HG03066 (cell line): ENCODE measurements around the gene N4BP2L1.

Experiments
- ATAC-seq: cut with Tn5 transposase; IDR thresholded peaks from one replicate; pipeline ENCODE4 v1.9.1; 2021; ENCODE audit warnings: low read depth; ENCODE audit not compliant: unreplicated experiment

Gene N4BP2L1

DNA sequence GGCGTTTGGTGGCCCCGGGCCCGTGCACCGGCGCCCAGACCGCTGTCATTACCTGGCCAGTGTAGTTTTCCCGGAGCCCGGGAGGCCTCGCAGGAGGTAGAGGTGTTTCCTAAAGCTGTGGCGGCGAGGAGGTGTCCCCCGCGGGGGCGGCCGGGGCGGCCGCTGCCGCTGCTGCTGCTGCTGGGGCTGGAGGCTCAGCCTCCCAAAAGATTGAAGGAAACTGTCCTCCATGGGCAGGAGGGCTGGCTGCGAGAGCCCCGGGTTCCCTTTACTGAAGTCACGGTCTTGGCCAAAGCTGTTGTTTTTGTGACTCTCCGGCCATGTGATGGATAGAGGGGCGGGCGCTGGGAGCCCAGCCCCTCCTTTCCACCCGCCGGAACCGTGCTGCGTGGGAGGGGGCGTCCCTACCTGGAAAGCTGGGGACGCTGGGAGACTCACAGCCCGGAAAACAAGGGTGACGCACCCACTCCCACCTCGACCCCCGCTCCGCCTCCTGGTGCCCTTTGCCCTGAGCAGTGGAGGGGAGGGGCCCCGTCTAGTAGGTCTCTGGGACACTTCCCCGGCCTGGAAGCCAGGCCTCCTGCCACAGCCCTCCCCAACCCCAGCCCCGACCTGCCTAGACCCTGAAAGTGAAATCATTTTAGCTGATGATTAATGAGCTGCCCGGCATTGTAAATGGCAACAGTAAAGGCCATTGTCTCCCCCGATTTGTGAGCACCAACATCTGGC, at the start of gene N4BP2L1:
TSS of gene N4BP2L1 (minus strand) at position 279 of the 729 bp plus-strand sequence. CDS start at position 231, 48 bp downstream.
- ATAC-seq = peak; percentile 64

DNA sequence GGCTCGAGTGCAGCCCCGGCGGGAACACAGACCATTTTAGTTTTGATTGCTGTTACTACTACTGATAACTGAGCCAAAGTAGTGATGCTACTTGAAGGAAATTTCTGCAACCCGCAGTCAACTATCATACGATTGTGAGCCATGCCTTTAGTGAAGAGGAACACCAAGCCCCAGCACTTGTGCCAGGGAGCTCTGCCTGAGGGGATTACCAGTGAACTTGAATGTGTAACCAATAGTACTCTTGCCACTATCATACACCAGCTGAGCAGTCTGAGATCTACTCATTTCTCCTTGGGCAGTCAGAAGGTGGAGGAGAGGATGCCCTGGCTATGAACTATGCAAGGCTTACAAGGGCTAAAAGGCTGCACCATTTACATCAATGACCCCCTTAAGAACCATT, 49.0 kb upstream of the N4BP2L1 start:
- no peak for ATAC-seq

GRCh38 chr13:32476021-32476731, 48.2 kb upstream of the N4BP2L1 start:
- ATAC-seq = no peak

GRCh38 chr13:32474999-32475792, 47.3 kb upstream of the N4BP2L1 start:
- no peak for ATAC-seq

- no peak for ATAC-seq
Observed at GRCh38 chr13:32473650-32474049, 45.7 kb upstream of the N4BP2L1 start.

DNA sequence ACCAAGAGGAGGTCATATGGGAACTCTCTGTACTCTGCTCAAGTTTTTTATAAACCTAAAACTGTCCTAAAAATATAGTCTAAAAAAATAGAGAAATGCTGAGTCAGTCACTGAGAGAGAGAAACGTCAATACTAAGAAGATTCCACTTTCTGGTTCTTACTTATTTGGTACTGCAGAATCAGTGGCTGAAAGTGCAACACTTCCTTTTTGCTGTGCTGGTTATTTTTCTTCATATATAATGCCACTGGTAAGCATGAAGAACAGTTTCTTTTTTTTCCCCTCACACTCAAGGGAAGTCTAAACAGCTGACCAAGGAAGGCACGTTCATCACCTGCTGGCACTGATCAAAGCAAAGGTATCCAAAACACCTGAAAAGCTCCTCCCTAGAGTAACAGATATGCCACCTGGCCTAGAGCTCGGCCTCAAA, 44.3 kb upstream of the N4BP2L1 start:
- ATAC-seq = peak; percentile 79

DNA sequence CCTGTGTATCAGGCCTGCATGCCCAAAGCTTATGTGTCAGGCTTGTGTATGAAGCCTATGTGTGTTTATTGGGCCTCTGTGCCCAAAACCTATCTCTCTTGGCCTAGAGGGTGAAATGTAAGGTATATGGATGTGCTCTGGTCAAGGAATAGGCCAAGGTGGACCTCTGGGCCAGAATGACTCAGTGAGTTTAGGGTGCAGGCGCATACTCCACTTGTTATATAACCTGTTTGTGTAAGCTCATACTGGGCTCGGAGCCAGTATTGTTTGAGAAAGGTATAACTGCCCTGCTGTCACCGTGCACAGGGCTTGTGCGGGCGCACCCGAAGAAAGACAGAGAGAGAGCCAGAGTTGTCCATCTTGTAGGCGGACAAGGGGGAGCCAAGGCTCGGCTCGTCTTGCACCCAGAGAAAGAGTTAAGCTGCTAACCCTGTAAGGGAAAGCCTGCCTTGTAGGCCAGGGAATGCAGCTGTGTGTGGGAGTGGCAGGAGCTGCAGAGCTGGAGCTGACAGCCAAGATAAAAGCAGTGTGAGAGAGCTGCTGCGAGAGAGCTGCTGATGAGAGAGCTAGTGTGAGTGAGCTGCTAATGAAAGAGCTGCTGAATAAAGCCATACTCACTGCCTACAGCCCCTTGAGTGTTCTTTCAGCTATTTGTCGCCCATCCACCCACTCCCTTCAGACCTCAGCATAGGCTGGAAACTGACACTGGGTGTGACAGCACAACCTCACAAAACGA, 43.4 kb upstream of the N4BP2L1 start:
- ATAC-seq = no peak

- ATAC-seq = no peak
Observed at GRCh38 chr13:32468502-32469142, 40.7 kb upstream of the N4BP2L1 start.

- no peak for ATAC-seq
Observed at GRCh38 chr13:32456591-32456990, 28.7 kb upstream of the N4BP2L1 start.

- no peak for ATAC-seq
Observed at GRCh38 chr13:32455594-32455903, 27.6 kb upstream of the N4BP2L1 start.

DNA sequence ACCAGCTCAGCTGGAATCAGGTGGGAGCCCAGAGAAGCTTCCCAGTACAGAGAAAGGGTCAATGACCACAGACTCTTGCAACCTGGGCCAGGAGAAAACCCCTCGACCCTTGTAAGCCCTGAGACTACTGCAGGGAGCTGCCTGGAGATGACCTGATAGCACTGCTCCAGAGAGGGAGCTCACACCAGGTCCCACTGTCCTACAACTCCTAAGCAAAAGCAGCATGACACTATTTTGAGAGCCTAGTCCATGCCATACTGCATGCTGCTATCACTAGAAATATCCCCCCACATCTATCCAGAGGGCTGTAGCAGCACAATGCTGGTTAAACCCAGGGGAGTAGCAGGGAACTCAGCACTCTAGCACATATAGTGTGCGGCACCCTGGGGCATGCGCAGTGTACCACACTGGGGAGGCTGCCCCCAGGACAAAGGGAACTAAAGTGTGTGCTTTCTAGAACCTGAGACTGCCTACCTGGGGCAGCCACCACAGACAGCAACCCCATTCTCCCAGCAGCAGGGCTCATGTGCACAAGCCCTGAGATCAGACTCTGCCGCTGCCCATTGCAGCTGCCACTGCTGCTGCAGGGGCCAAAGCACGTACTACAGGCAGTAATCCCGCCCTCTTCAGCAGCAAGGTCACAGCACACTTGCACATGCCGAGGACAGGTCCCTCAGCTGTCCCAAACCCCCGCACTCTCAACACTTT, 27.1 kb upstream of the N4BP2L1 start:
- ATAC-seq = no peak

- no peak for ATAC-seq
Observed at GRCh38 chr13:32453981-32454380, 26.1 kb upstream of the N4BP2L1 start.

- ATAC-seq = no peak
Observed at GRCh38 chr13:32448972-32449371, 21.0 kb upstream of the N4BP2L1 start.

GRCh38 chr13:32447894-32448623, 20.1 kb upstream of the N4BP2L1 start:
- ATAC-seq = no peak

GRCh38 chr13:32446773-32447465, 19.0 kb upstream of the N4BP2L1 start:
- no peak for ATAC-seq

DNA sequence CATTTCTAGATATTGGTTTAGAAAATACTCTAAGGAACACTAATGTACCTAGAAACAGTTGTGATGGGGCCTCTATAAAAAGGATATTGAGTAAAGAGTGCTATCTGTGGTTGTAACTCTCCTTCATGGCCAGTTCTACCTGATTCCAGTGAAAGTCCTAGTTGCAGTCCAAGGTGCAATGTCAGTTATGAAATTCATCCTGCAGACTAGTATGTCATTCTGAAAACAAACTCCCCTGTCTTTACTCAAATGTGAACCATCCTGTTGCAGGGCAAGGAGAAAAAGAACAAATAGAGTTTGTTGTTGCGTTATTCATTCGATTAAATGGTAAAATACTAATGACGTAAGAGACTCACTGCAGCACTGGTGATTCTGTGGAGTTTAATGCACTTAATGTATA, 18.3 kb upstream of the N4BP2L1 start:
- ATAC-seq = no peak

GRCh38 chr13:32445461-32445860, 17.5 kb upstream of the N4BP2L1 start:
- ATAC-seq = no peak

DNA sequence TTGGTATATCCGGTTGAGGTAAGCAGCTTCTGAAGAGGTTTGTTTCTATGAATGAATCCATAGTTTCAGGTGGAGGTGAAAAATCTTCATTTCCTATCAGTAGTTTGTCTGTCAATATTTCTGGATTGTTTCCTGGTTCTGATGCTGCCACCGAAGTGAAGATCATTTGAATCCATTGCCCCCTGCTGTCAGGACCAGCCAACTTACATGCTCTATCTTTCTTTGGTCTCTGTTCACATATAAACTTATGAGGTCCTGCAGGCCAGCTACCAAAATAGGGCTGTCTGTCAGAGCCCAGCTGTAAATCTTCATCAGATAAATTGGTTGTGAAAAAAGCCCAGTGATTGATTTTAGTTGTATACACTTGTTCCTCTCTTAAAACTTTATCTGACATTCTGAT, 15.2 kb upstream of the N4BP2L1 start:
- peak; percentile 74 for ATAC-seq
